Activated T-helper 1 cell treated with anti-CD3 and anti-CD28 coated beads, Interleukin-12 subunit alpha, Interleukin-12 subunit beta, Interleukin-2, Interleukin-4 antibody, amounts not matched to agents 30 ng/mL and 10 ng/mL and 1 ng/mL, durations not matched to agents 14 hours and 24 hours and 36 hours (primary cell): ENCODE measurements around the gene ADAMTS19. TPM values are rescaled to one million over a fixed set of nuclear protein-coding genes. Genes with fewer than 3 reads are reported as not detected.

ENCODE experiments used
- DNase-seq: peaks from one replicate; pipeline ENCODE4 v3.0.0; 2021; ENCODE audit warnings: low spot score
- H3K27ac Mint-ChIP-seq: one replicate; pipeline ENCODE4 v1.8.0; 2021; ENCODE audit warnings: mild to moderate bottlenecking, mixed read lengths
- H3K27me3 Mint-ChIP-seq: one replicate; pipeline ENCODE4 v1.8.0; 2022; ENCODE audit warnings: mild to moderate bottlenecking, moderate library complexity, mixed read lengths; ENCODE audit not compliant: insufficient read depth
- H3K36me3 Mint-ChIP-seq: one replicate; pipeline ENCODE4 v1.8.0; 2021; ENCODE audit warnings: low read depth, mixed read lengths
- H3K4me1 Mint-ChIP-seq: one replicate; pipeline ENCODE4 v1.8.0; 2021; ENCODE audit warnings: low read depth, mixed read lengths
- H3K4me3 Mint-ChIP-seq: one replicate; pipeline ENCODE4 v1.8.0; 2021; ENCODE audit warnings: mild to moderate bottlenecking, moderate library complexity, mixed read lengths
- H3K9me3 Mint-ChIP-seq: one replicate; pipeline ENCODE4 v1.8.0; 2021; ENCODE audit warnings: mixed read lengths
- intact Hi-C: fragments of 100-400 bp; cut with micrococcal nuclease; formaldehyde crosslinking; loops from one replicate; pipeline ENCODE4 v1.15.1; 2024
- total RNA-seq: library from RNA; stranded (reverse); gene quantifications from 2 replicates; pipeline ENCODE4 v1.2.3, GENCODE V29; 2022

The ADAMTS19 gene
- total RNA-seq, 1 donor from 2014 or later = not detected

DNA sequence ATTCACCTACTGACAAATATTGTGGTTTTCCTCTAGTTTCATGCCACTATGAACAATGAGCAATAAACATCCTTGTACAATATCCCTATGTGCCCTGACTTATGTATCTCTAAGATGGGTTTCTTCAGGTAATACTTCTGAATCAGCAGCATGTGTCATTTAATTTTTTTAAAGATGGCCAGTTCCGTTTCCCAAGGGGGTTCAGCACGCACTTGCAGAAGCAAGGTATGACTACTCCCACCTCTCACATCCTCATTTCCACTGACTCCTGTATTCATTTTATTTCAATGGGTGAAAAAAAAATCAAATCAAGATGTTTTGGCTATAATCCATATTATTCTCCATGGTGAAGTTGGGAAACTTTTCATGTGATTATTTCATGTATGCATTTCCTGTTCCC lies 14.7 kb upstream of the ADAMTS19 start:
- Mint-ChIP-seq H3K9me3 (no peaks in the 10 kb centered on the region), H3K27me3 (no peaks in the 10 kb centered on the region), H3K27ac (no peak overlapping the region), H3K36me3 (no peaks in the 10 kb centered on the region), H3K4me1 (no peaks in the 10 kb centered on the region), H3K4me3 (no peak overlapping the region)
- DNase-seq = no peak
- intact Hi-C loops = no loop called here

DNA sequence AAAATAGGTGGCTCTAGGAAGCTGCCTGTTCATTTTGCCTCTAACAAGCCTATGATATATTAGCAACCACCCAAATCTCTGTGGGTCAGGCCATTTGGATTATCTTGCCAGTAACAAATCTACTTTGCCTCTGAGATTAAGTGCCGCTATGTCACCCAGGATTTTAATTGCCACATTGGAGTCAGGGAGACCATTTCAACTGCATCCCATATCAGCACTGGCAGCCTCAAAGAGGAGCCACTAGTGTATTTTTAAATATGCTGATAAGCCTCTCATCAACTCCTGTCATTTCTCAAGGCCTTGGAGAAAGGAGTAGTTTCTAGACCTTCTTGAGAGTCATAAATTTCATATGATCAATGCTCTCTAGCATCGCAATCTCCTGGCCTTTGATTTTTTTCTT lies 12.1 kb upstream of the ADAMTS19 start:
- no peak overlapping the region for H3K4me3 Mint-ChIP-seq
- H3K36me3 Mint-ChIP-seq = no peaks in the 10 kb centered on the region
- intact Hi-C loops = no loop called here
- no peak overlapping the region for H3K27ac Mint-ChIP-seq
- H3K9me3 Mint-ChIP-seq = no peaks in the 10 kb centered on the region
- H3K4me1 Mint-ChIP-seq = no peaks in the 10 kb centered on the region
- H3K27me3 Mint-ChIP-seq = no peaks in the 10 kb centered on the region
- no peak for DNase-seq

GRCh38 chr5:129448654-129449053 lies 11.4 kb upstream of the ADAMTS19 start:
- Mint-ChIP-seq H3K27me3 (no peaks in the 10 kb centered on the region), H3K9me3 (no peaks in the 10 kb centered on the region), H3K36me3 (no peaks in the 10 kb centered on the region), H3K4me1 (no peaks in the 10 kb centered on the region), H3K4me3 (no peak overlapping the region), H3K27ac (no peak overlapping the region)
- no peak for DNase-seq
- intact Hi-C loops = no loop called here

GRCh38 chr5:129454461-129454860 lies 5.6 kb upstream of the ADAMTS19 start:
- Mint-ChIP-seq H3K27me3 (peaks cover 12% of the 10 kb centered on the region), H3K27ac (no peak overlapping the region), H3K9me3 (no peaks in the 10 kb centered on the region), H3K4me3 (no peak overlapping the region), H3K4me1 (no peaks in the 10 kb centered on the region), H3K36me3 (no peaks in the 10 kb centered on the region)
- DNase-seq = no peak
- intact Hi-C loops = no loop called here

DNA sequence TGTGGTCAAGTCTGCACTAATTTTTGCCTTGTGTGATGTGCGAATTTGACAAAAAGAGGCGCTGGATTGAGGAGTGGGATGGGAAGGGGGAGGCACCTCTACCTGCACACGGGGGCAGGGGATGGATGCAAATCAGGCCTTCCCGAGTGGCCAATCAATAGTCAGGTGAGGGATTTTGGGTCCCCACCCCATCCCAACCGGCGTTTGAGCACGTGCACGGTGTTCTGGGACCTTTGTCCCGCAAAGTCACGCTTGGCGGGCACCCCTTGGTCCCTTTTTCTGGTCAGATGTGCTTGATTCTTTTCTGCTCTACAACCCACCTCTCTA lies 685 bp upstream of the ADAMTS19 start:
- H3K4me3 Mint-ChIP-seq = no peak overlapping the region
- intact Hi-C loops = no loop called here

DNA sequence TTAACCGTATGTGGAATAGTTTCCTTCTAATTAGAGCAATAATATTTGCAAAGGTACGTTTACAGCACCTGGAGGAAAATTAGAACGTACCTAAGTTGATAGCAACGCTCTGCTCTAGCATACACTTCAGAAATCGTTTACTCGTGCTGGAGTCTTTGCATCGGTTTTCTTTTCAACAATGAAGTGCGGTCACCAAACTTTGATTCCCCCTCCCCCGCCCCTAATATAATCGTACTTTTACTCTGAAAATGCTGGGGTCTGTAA lies 506 bp downstream of the ADAMTS19 start:
- intact Hi-C loops = no loop called here
- H3K9me3 Mint-ChIP-seq = no peaks in the 10 kb centered on the region
- H3K4me3 Mint-ChIP-seq = peak overlapping the region; percentile 30
- no peak for DNase-seq
- peaks cover 14% of the 10 kb centered on the region for H3K4me1 Mint-ChIP-seq
- peaks cover 38% of the 10 kb centered on the region for H3K27me3 Mint-ChIP-seq
- H3K36me3 Mint-ChIP-seq = no peaks in the 10 kb centered on the region
- H3K27ac Mint-ChIP-seq = no peak overlapping the region

More for the DNA sequence above, 685 bp upstream of the ADAMTS19 start:
- no peaks in the 10 kb centered on the region for H3K9me3 Mint-ChIP-seq
- H3K36me3 Mint-ChIP-seq = no peaks in the 10 kb centered on the region
- H3K27me3 Mint-ChIP-seq = peaks cover 38% of the 10 kb centered on the region
- H3K27ac Mint-ChIP-seq = no peak overlapping the region
- H3K4me1 Mint-ChIP-seq = peaks cover 14% of the 10 kb centered on the region
- no peak for DNase-seq

- peaks cover 38% of the 10 kb centered on the region for H3K27me3 Mint-ChIP-seq
- H3K9me3 Mint-ChIP-seq = no peaks in the 10 kb centered on the region
- no peaks in the 10 kb centered on the region for H3K36me3 Mint-ChIP-seq
- H3K4me1 Mint-ChIP-seq = peaks cover 14% of the 10 kb centered on the region
- no peak overlapping the region for H3K4me3 Mint-ChIP-seq
- DNase-seq = no peak
- intact Hi-C loops = no loop called here
- no peak overlapping the region for H3K27ac Mint-ChIP-seq
Observed at GRCh38 chr5:129460936-129461710, 1.0 kb downstream of the ADAMTS19 start.

DNA sequence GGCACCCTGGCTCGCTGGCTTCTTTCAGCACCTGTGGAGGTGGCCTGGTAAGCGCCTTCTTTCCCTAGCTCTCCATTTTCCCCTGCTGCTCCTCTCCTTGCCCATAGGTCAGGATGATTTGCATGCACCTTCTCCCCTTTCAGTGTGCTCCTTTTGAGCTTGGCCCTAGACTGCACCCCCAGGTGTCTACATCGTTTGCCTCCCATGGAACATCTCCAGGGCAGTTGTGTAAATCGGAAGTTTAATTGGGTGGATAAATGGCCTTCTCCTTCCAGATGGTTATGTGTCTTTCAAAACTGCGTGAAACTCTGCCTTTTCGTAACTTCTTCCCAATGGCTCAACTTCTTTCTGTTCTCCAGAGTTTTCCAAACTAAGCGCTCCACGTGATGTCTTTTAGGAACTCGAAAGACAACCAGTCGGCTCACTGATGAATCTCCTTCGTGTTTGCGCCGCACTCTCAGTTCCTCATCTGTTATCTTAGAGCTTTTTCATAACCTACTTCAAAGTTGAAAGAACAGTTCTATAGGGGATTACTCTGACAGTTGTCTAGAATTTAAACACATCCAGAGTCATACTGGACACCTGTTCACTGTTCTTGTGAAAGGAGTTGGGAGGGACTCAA lies 1.7 kb downstream of the ADAMTS19 start:
- intact Hi-C loops = no loop called here
- Mint-ChIP-seq H3K4me3 (peak overlapping the region; percentile 27), H3K9me3 (no peaks in the 10 kb centered on the region), H3K36me3 (no peaks in the 10 kb centered on the region), H3K27ac (peak overlapping the region; percentile 67), H3K27me3 (peaks cover 38% of the 10 kb centered on the region), H3K4me1 (peaks cover 14% of the 10 kb centered on the region)
- no peak for DNase-seq

- H3K36me3 Mint-ChIP-seq = no peaks in the 10 kb centered on the region
- intact Hi-C loops = no loop called here
- no peak for DNase-seq
- H3K27ac Mint-ChIP-seq = no peak overlapping the region
- H3K27me3 Mint-ChIP-seq = peaks cover 20% of the 10 kb centered on the region
- H3K4me1 Mint-ChIP-seq = peaks cover 8% of the 10 kb centered on the region
- no peaks in the 10 kb centered on the region for H3K9me3 Mint-ChIP-seq
- H3K4me3 Mint-ChIP-seq = no peak overlapping the region
Observed at GRCh38 chr5:129465776-129466344, 5.8 kb downstream of the ADAMTS19 start.

DNA sequence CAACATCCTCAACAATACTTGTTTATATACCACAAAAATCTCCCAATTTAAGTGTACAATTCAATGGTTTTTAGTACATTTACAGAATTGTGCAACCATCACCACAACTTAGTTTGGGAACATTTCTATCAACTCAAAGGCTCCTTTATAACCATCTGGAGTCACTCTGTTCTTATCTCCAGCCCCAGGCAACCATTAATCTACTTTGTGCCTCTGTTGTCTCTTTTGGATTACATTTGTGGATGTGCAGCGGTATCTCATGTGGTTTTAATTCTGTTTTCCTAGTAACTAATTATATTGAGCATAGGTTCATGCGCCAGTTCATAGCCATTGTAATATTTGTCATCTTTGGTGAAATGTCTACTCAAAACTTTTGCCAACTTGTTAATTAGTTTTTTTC lies 14.4 kb downstream of the ADAMTS19 start:
- Mint-ChIP-seq H3K27me3 (no peaks in the 10 kb centered on the region), H3K4me1 (no peaks in the 10 kb centered on the region), H3K27ac (no peak overlapping the region), H3K36me3 (no peaks in the 10 kb centered on the region), H3K4me3 (no peak overlapping the region), H3K9me3 (no peaks in the 10 kb centered on the region)
- no peak for DNase-seq
- intact Hi-C loops = no loop called here

DNA sequence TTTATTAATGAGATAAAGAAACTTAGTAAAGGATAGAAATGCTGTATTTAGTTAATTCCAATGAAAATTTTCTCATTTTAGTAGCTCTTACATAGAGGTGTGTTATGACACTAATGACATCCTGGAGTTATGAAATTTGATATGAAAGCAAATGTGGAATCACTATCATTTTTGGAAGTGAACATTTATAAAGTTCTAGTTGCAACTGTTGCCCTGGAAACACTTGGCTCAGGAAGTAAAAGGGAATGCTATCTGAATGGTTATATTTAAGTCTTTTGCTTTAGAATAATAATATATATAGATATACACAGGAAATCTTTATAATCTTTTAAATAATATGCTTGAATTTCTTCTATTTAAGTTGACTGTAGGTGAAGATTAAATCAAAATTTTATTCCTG lies 16.7 kb downstream of the ADAMTS19 start:
- no peaks in the 10 kb centered on the region for H3K27me3 Mint-ChIP-seq
- no peak for DNase-seq
- intact Hi-C loops = no loop called here
- no peaks in the 10 kb centered on the region for H3K4me1 Mint-ChIP-seq
- no peak overlapping the region for H3K4me3 Mint-ChIP-seq
- no peak overlapping the region for H3K27ac Mint-ChIP-seq
- no peaks in the 10 kb centered on the region for H3K9me3 Mint-ChIP-seq
- no peaks in the 10 kb centered on the region for H3K36me3 Mint-ChIP-seq

- Mint-ChIP-seq H3K27me3 (no peaks in the 10 kb centered on the region), H3K4me3 (no peak overlapping the region), H3K9me3 (no peaks in the 10 kb centered on the region), H3K4me1 (no peaks in the 10 kb centered on the region), H3K36me3 (no peaks in the 10 kb centered on the region), H3K27ac (no peak overlapping the region)
- no peak for DNase-seq
- intact Hi-C loops = no loop called here
Observed at GRCh38 chr5:129477532-129477931, 17.4 kb downstream of the ADAMTS19 start.

DNA sequence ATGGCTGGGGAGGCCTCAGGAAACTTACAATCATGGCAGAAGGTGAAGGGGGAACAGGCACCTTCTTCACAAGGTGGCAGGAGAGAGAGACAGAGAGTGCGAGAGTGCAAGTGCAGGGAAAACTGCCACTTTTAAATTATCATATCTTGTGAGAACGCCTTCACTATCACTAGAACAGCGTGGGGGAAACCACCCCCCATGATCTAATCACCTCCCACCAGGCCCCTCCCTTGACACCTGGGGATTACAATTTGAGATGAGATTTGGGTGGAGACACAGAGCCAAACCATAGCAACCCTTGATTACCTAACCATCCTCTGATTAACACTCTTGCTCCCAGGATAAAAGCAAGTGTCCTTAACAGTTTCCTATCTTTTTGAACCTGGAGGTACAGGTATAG lies 21.1 kb downstream of the ADAMTS19 start:
- no peak overlapping the region for H3K27ac Mint-ChIP-seq
- H3K9me3 Mint-ChIP-seq = no peaks in the 10 kb centered on the region
- DNase-seq = no peak
- H3K4me1 Mint-ChIP-seq = no peaks in the 10 kb centered on the region
- no peaks in the 10 kb centered on the region for H3K27me3 Mint-ChIP-seq
- H3K4me3 Mint-ChIP-seq = no peak overlapping the region
- H3K36me3 Mint-ChIP-seq = no peaks in the 10 kb centered on the region
- intact Hi-C loops = no loop called here
